Endothelial cell of umbilical vein (primary cell): ENCODE data around the gene CSMD2.

Experiments
- EZH2 ChIP-seq: IDR thresholded peaks from 2 replicates; pipeline ENCODE4 v1.6.1; 2012; ENCODE audit warnings: borderline replicate concordance, low read depth, mild to moderate bottlenecking, moderate library complexity, low read length, inconsistent platforms; ENCODE audit not compliant: severe bottlenecking
- GATA2 ChIP-seq: IDR thresholded peaks from 2 replicates; pipeline ENCODE4 v1.7.0; 2011; ENCODE audit warnings: low read depth, mild to moderate bottlenecking, moderate library complexity, mixed read lengths, low read length; ENCODE audit not compliant: insufficient read length, insufficient read depth
- POLR2A ChIP-seq: IDR thresholded peaks from 2 replicates; pipeline ENCODE4 v1.6.1; 2012; ENCODE audit warnings: low read depth, mild to moderate bottlenecking, control low read depth, low read length
- TF ChIP-seq, protein P1 (sequence below), 2 donors: IDR thresholded peaks; 1 replicate in 1 of 2; 2 replicates in 1 of 2; pipeline ENCODE4 v1.5.1; 2011; ENCODE audit warnings: low read length in 2 of 2, mild to moderate bottlenecking in 2 of 2, moderate library complexity in 2 of 2, control low read depth in 1 of 2, inconsistent platforms in 1 of 2, low read depth in 1 of 2; ENCODE audit not compliant: insufficient read depth in 1 of 2; ENCODE audit errors: extremely low read depth in 1 of 2
- TF ChIP-seq, protein P2 (sequence below): IDR thresholded peaks from 2 replicates; pipeline ENCODE4 v1.6.1; 2011; ENCODE audit not compliant: insufficient read depth, insufficient read length

DNA sequence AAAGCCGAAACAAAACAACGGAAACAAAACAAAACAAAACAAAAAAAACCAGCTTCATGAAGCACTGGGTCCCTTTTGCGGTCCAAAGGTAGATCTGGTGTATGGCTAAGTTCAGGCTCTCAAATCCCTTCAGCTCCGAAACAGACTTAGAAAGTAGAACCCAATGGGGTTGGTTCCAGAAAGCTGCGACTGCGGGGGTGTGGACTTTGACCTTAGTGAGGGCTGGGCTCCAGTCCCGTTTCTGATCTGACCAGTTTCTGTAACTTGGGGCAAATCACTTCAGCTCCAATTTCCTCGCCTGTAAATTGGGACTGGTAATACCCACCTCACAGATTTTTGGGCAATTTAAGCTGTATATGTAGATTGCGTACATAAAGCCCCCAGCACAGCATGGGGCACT lies 587.4 kb downstream of the CSMD2 start:
- TF ChIP-seq, protein P1, sequence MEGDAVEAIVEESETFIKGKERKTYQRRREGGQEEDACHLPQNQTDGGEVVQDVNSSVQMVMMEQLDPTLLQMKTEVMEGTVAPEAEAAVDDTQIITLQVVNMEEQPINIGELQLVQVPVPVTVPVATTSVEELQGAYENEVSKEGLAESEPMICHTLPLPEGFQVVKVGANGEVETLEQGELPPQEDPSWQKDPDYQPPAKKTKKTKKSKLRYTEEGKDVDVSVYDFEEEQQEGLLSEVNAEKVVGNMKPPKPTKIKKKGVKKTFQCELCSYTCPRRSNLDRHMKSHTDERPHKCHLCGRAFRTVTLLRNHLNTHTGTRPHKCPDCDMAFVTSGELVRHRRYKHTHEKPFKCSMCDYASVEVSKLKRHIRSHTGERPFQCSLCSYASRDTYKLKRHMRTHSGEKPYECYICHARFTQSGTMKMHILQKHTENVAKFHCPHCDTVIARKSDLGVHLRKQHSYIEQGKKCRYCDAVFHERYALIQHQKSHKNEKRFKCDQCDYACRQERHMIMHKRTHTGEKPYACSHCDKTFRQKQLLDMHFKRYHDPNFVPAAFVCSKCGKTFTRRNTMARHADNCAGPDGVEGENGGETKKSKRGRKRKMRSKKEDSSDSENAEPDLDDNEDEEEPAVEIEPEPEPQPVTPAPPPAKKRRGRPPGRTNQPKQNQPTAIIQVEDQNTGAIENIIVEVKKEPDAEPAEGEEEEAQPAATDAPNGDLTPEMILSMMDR (IDR thresholded peaks at IDR 0.05; ENCODE audit: extremely low read depth in 1 of 2, insufficient read depth in 1 of 2, low read depth in 1 of 2, low read length in 2 of 2): no peak
- TF ChIP-seq, protein P2, sequence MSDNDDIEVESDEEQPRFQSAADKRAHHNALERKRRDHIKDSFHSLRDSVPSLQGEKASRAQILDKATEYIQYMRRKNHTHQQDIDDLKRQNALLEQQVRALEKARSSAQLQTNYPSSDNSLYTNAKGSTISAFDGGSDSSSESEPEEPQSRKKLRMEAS: no peak
- TF ChIP-seq EZH2: no peak
- TF ChIP-seq POLR2A: no peak
- no peak for TF ChIP-seq GATA2
